HG03025 (cell line): ENCODE results near the gene KAT6B.
"Not testable (repeated sequence)": the region's sequence is repeated elsewhere in the genome, so short reads cannot be mapped to it uniquely, and the experiment has no call there.

Experiments
- ATAC-seq: cut with Tn5 transposase; IDR thresholded peaks from one replicate; pipeline ENCODE4 v1.9.1; 2021; ENCODE audit warnings: mild to moderate bottlenecking, moderate library complexity; ENCODE audit not compliant: unreplicated experiment, low FRiP score

The KAT6B gene

DNA sequence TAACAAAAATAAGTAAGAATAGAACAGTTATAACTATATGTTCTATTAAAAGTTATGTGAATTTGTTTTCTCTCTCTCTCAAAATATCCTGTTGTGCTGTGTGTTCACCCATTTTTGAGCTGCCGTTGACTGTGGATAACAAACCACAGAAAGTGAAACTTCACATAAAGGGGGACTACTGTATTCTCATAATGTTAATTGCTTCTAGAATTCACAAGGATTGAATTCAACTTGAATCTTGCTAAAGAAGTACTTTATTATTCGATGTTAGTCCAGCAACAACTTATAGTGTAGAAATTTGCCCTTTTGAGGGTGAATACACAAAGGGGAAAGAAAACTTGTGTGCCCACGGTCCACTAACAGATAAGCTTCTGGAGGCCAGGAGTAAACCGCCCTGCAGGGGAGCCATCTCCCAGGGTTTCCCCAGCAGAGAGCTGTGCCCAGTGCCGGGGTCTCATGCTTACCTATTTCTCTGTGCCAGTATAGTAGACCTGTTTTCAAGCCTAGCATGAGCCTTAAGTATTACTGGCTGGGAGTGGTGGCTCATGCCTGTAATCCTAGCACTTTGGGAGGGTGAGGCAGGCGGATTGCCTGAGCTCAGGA lies 87.1 kb downstream of the KAT6B start:
- no peak for ATAC-seq

DNA sequence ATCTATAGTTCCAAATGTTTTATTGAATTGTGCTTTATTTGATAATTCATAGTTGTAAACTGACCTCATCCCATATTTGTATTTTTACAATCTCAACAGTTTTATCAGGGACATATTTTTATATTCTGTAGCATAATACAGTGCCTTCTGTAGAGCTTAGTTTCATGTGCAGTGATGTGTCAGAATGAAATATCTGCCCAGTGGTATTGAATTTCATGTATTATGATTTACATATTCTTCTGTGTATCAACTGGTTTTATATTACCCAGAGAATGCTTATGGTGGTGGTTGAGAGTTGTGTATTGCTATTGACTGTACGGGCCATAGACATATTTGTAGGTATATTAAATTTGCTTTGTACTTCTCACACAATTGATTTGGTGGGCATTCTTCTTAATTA lies 89.9 kb downstream of the KAT6B start:
- ATAC-seq, result no peak

DNA sequence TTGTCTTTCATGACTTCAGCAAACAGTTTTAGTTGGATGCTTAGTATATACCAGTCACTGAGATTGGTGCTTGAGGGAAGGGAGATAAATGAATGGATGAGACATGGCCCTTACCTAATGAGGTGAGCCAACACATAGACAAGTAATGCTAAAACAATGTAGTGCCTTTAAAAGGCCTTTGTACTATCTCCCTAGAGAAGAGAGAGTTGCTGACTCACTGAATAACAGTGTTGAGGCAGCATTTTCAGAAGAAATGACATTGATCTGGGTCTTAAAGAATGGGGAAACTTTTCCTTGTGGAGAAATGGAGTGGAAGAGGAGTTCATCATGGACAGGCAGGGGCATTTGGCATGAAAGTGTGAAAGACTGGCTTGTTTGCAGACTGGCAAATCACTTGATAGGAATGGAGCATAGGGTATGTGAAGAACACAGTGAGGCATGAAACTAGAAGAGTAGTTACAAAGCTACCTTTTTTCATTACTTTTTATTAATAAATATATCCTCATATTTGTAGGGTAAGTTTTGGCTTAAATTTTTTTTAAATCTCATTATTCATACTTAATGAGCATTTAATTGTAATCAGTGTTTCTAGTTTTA lies 91.2 kb downstream of the KAT6B start:
- no peak for ATAC-seq

DNA sequence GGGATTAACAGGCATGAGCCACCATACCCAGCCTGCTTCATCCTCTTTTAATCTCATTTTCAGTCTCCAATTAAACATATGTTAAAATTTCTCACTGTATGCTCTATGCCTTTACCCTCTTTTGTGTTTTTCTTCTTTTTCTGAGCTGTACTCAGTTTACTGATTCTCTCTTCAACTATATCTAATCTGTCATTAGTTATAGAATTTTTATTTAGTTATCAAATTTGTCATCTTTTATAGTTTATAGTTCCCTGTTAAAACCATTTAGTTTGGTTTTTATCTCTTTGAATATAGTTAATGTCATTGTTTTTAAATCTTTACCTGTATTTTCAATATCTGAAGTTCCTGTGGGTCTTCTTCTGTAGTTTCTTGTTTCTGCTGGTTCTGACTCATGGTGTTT lies 93.3 kb downstream of the KAT6B start:
- no peak for ATAC-seq

DNA sequence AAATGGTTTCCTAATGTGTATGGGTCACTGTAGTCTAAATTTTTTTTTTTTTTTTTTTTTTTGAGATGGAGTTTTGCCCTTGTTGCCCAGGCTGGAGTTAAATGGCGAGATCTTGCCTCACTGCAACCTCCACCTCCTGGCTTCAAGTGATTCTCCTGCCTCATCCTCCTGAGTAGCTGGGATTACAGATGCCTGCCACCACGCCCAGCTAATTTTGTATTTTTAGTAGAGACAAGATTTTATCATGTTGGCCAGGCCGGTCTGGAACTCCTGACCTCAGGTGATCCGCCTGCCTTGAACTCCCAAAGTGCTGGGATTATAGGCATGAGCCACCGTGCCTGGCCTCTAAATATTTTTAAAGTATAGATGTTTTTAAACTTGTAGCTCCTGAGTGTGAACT lies 94.7 kb downstream of the KAT6B start:
- not testable (repeated sequence) for ATAC-seq

DNA sequence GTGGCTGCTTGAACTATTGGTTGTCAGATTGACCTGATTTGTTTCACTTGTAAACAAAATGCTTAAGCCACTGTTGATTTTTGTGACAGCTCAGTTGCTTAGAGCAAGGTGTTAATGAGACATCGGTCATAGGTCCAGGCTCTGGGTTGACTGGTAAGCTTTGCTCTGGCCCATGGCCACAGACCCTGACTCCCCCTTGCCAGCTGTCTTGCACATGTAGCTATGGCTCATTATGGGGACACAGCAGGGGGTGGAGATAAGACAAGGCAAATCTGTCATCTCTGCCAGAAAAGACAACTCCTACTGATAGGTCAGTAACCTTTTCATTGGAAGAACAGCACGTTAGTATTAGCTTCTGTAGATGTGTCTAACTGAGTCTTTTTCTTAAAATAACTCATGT lies 95.3 kb downstream of the KAT6B start:
- no peak for ATAC-seq

DNA sequence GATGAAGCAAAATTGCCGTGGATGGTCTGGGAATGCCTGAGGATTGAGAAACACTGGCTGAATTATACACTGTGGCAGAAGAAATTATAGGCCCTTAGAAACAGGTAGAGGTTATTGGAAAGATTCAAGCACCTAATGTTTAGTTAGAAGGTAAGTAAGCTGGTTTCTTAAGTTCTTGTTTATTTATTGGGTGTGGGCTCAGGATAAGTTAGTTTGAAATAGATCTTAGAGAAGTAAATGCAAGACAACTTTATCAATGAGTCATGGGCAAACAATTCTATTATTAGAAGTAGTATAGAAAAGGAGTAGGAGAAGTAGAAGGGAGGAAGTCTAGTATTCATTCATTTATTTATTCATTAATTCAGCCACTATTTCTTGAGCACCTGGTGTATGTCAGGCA lies 96.5 kb downstream of the KAT6B start:
- ATAC-seq, result no peak

DNA sequence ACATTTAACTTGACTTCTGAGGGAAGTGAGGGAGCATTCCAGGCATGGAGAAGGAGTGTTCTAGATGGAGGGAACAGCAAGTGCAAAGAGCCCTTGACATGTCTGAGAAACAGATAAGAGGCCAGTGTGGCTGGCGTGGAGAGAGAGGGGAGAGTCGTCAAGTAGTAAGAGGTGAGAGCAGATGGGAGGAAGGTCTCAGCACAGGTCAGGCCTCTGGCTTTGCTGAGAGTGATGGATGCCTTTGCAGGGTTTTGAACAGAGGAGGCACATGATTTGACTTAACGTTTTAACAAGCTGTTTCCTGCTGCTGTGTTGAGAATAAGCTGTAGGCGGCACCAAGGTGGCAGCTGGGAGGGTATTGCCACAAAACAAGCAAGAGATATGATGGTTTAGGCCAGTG lies 97.2 kb downstream of the KAT6B start:
- no peak for ATAC-seq

DNA sequence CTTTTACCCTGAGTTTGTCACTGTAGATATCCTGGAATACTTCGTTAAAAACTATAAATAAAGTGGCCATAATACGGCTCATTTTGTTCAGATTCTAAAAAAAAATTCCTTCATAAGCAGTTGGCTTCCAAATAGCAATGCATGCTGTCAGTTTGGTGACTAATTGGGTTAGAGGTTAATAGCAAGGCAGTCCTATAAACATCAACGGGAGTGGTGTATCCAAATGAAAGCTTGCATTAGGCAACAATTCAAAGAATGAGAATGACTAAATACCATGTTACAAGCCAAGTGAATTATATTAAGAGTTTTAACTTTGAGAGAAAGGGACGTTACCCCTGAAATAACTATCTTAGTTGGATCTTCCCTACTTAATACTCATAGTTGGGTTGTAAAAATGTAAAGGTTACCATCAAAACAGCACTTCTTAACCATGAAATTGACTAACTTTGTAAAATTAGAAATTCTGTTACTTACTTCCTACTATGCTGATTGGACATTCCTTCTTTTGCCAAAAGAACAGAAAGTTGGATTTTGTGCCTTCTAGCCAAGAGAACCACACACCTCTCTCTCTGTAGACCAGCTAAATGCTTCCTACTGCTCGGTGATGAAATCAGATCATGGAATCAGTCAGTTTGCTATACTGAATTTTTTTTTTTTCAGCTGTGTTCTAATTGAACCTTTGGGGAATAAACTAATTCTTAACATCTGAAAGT lies 98.0 kb downstream of the KAT6B start:
- ATAC-seq, result no peak

DNA sequence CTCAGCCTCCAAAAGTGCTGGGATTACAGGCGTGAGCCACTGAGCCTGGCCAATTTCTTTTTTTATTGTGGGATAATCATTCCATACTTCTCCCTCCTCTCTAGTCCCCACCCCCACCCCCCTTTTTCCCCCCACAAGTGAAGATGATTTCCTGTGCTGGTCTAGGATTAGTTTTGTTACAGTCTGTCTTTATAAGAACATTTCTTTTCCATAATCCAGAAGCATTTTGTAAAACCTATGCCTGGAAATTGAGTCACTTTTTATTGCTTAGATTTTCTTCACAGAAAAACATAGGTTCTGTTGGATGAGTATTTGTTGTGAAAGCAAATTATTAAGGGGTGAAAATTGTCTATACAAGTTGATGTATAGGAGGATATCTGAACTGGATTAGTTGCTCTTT lies 98.9 kb downstream of the KAT6B start:
- ATAC-seq, result no peak

DNA sequence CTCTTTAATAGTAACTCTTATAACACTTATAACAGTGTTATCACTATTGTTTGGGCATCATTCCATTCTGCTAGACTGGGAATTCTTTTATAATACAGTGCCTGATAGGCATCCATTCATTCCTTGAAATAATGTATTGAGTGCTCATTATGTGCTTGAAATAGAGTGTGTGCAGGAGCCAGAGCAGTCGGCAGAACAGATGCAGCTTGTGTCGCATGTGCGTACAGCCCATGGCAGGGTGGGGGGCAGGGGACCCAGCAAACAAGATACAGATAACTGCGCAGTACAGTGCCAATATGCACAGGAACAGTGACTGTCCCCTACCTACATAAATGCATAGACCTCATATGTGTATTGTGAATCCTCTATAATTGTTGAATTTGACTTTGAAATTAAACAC lies 99.3 kb downstream of the KAT6B start:
- ATAC-seq, result no peak

DNA sequence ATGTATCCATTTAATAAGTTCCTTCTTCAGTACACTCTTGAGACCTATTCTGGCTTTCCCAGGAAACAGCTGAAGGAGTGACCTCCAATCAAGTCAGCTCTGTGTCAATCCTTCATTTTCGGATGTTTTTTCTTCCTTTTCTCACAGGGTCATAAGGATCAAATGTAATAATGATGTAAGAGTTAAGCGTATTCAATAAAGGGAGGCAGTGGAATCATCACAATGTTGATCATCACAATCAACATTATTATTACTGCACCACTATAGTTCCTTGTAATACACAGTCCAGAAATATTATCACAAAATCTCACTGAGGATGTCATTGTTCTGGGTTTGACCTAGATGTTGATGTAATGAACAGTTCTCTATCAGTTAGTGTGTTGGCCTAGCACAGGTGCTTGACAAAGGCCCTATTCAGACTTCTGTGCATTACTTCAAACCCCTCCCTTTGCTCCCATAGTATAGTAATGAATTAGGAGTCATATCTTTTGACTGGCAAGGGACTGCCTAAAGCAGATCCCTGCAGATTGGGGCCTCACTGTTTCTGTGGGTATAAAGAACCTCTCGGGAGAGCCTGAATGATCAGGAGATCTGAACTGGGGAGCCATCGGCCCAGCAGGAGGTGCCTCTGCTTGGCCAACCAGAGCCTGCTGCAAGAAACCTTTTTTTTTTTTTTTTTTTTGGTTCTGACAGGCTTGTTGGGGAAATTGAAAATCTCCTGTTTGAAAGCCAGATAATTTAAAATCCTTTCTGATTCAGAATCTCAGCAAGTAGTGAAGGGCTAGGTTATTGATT lies 100.6 kb downstream of the KAT6B start:
- ATAC-seq, result no peak

DNA sequence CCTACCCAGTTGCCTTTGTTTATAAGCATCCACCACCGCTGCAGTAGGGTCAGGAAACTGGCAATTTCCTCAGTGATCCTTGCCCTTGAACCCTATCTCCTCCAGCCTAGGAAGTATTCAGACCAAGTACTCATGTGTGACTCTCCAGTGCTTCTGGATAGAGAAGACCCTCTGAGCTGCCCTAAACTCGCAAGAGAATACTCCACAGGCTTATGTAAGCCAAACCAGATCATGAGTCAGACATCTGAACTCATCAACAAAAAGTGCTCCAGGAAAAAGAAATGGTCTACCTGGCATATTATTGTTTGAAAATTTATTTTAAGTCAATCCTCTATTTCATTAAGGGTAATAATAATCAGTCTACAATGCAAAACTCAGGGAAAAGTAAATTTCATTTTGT lies 101.3 kb downstream of the KAT6B start:
- ATAC-seq, result no peak

DNA sequence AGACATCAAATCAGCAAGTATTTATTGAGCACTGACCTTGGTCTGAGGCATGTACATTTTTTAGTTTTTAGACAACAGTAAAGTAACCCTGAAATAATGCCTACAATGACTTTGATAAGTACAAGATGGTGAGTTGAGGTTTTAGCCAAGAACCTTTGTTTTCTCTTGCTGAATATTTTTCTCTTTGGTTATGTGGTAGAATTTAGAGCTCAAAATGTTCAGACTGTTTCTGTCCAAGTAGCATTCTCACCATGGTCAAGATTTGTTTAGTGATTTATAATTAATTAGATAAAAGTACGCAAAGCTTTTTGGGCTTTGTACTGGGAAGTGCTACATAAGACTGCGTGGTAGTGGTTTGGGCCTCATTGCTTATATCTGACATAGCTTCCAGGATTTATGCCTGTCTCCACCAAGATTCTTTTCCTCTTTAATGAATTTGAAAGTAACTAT lies 102.4 kb downstream of the KAT6B start:
- no peak for ATAC-seq

DNA sequence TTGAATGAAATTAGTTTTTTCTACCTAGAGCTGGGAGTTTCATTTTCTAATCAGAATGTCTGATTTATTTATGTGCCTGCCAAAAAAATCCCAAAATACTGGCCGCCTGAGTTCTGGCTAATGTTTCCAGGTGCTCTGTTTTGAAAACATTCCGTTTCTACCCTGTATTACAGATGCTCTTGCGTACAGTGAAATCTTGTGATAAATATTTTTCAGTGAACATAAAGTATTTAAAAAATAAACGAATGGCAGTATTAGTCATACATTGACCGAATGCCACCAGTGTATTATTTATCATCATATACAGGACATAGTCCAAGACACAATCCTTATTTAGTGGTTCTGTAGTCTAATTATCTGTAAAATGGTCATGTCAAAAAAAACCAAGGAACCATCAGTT lies 102.8 kb downstream of the KAT6B start:
- ATAC-seq, result no peak

DNA sequence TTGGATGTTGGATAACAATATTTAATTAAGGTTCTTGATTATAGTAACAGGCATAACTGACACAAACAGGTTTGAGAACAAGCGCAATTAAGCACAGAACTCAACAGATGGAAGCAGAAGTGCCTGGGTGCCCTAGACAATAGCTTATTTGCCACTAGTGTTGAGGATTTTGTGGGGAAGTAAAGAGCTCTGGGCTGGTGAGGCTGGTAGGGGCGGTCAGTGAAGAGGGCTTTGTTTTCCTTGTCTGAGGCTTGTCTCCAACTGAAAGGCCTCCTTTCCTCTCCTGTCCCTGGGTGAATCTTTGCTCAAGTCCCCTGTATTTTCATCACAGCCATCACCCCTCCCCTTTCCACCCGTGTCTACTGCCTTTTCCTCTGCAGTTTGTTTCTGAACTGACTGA lies 104.6 kb downstream of the KAT6B start:
- no peak for ATAC-seq

DNA sequence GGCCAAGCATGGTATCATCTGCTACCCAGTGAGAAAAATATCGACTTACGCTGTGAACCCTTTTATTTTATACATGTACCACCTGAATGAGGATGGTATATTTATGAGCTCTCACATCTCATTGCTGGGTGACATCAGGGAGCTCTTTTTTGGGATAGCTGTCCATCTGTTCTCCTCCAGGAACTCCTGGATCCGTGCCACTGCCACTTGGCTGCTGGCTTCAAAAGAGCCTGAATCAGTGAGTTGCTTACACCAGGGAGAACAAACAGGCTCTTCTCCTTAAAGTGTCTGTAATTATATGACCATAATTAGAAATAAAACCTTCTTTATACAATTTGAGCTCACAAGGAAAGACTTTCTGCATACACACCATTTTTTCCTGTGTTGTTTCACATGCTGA lies 106.2 kb downstream of the KAT6B start:
- ATAC-seq, result no peak

DNA sequence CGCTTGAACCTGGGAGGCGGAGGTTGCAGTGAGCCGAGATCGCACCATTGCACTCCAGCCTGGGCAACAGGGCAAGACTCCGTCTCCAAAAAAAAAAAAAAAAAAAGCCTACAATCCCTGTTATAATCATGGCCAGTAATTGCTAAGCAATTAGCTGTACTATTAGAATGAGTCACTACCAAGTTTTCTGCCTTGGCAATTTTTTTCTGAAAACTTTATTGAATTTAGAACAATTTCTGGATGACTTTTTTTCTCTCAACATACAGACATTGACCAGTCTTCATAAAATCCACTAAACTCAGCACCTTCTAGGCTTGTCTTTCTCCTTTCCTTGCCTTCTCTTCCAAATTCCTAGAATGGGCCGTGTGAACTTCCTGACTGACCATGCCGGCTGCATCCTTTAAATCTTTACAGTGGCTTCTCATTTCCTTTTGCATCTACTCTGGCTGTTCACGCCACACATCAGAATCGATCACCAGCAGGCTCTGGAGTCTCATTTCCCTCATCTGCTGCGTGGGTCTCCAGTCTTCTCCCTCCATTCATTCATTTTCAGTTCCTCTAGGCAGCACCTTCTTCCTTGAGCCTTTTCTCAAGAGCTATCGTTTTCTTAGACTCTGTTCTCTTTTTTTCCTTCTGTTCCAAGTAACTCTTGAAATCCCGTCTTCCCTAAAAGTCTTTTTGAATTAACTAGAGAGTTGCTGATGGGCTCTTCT lies 107.9 kb downstream of the KAT6B start:
- ATAC-seq, result no peak

DNA sequence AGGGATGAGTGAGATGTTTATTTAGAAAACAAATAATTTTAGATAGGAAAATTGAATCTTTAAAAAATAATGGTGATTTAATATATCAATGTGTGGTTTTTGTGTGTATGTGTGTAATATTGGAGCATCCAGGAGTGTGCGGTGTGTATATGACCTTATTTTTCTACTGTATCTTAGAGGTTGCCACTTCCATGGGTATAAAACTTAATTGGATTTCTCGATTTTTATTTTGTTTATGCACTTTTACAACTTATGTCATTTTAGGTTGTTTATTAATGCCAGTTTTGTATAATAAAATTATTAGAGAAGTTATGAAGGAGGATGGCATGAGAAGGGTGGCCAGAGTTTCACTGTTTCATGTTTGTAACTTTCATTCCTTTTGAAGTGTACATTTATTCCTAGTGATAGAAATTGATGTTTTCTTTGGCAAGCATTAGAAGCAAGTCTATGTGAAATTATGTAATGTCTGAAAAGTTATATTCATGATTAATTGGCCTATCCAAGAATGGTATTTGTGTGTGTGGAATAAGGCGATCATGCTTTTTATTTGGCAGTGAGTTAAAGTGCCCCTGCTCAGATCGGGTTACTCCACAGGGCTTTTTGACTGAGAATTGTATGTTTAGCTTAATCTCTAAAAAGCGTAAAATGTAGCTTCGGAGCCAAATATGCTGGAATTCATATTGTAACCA lies 110.3 kb downstream of the KAT6B start:
- no peak for ATAC-seq

DNA sequence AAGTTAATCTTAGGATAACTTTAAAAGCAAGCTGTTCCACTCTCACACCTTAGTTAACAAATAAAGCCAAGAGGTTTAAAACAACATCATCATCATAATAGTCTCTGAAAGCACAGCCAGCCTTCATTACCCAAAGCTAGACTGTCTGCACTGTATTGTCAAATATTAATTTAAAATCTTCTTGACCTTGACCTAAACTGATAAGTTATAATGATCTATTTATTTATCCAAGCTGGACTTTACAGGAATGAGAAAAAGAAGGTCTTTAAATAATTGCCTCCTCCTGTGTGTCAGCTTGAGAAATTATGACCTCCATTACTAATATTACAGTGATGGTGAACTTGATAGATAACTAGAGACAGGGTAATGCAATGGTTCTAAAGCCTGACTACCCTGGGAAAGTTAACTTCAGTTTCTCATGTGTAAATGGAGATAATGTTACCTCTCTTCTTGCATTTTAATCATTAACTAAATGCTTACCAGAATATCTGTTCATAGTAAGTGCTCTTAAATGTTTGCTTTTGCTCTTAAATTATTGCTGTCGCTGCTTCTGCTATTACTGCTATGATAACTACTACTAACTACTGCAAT lies 111.0 kb downstream of the KAT6B start:
- no peak for ATAC-seq
